GM12865 (cell line): ENCODE results near the gene PRR5L.

Source experiments
- DNase-seq: peaks from one replicate; pipeline ENCODE4 v3.0.0; 2010; ENCODE audit warnings: low read depth
- H3K4me3 ChIP-seq: 2 replicates; pipeline ENCODE4 v1.5.1; 2011; ENCODE audit warnings: mild to moderate bottlenecking, low read depth, low read length, control low read depth
- TF ChIP-seq, protein P1 (sequence below): IDR thresholded peaks from 2 replicates; pipeline ENCODE4 v1.5.1; 2011; ENCODE audit warnings: low read length, control low read depth, low read depth, inconsistent platforms; ENCODE audit not compliant: insufficient read depth; ENCODE audit errors: missing control alignments

PRR5L gene

DNA sequence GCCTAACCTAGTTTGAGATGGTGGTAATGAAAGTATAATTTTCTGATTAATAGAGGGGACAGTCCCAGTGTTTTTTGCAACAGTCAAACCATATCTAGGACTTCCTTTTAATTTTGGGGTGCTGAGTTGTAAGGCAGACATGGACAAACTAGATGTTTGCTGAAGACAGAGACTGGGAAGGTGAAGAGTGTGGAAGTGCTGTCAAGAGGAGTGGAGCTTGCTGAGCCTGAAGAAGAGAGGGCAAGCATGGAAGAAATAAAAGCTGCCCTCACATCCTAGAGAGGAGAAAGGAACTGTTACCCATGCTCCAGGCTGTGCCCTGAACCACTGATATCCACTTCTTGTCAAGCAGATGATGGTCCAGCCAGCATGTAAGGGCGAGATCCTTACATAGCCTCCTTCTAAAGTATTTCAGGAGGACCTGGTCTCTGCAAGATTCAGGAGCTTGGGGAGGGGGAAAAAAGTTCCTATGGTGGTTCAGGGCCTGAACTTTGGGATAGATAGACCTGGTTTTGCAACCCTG lies 51.4 kb downstream of the PRR5L start:
- H3K4me3 ChIP-seq, result no peak overlapping the region
- DNase-seq, result no peak
- TF ChIP-seq, protein P1, sequence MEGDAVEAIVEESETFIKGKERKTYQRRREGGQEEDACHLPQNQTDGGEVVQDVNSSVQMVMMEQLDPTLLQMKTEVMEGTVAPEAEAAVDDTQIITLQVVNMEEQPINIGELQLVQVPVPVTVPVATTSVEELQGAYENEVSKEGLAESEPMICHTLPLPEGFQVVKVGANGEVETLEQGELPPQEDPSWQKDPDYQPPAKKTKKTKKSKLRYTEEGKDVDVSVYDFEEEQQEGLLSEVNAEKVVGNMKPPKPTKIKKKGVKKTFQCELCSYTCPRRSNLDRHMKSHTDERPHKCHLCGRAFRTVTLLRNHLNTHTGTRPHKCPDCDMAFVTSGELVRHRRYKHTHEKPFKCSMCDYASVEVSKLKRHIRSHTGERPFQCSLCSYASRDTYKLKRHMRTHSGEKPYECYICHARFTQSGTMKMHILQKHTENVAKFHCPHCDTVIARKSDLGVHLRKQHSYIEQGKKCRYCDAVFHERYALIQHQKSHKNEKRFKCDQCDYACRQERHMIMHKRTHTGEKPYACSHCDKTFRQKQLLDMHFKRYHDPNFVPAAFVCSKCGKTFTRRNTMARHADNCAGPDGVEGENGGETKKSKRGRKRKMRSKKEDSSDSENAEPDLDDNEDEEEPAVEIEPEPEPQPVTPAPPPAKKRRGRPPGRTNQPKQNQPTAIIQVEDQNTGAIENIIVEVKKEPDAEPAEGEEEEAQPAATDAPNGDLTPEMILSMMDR, result no peak

DNA sequence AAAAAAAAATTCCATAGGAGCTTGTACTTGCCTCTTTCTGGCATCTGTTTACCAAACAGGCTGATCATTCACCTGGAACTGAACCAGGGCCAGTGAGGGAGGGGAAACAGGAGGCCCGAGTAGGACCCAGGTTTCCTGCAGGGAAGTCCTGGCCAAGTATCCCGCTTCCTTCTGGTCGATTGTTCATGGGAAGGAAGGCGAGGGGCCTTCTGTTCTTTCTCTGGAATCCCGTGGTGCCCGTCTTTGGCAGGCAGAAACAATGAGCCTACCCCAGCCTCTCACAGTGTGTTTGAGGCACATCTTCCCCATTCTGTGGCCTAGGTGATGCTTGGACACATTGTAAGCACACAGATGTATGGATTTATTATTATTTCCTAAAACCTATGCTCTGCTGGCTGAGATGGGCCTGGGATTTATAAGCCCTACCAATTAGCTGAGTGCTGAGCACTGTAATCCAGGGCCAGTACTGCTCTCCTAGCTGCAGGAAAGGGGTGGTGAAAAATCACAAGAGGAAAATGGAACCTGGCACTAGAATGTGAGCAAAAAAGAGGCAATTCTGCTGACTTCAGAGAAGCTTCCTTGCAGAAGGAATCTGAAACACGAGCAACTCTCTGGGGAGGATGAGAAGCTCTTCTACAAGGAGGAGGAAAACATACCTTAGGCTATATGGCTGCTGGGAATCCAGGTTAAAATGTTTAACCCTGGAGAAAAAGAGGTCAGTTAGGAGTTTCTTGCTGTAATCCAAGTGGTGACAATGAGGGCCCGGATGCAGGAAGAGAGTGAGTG lies 53.5 kb downstream of the PRR5L start:
- H3K4me3 ChIP-seq, result no peak overlapping the region
- DNase-seq, result no peak
- TF ChIP-seq, protein P1, result no peak

GRCh38 chr11:36350137-36350513 lies 54.0 kb downstream of the PRR5L start:
- TF ChIP-seq, protein P1, result no peak
- DNase-seq, result no peak
- H3K4me3 ChIP-seq, result no peak overlapping the region

DNA sequence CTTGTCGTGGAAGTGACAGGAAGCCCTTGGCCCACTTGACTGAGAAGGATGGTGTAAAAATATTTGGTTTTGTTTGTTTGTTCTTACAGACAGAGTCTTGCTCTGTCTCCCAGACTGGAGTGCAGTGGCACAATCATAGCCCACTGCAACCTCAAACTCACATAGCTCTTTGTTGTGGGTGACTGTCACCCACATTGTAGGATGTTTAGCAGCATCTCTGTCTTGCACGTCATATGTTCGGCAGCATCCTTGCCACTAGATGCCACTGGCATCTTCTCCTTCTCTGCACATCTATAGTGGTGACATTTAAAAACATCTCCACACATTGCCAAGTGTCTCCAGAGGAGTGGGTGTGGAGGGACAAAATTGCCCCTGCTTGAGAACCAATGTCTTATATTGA lies 56.8 kb downstream of the PRR5L start:
- TF ChIP-seq, protein P1, result no peak
- no peak overlapping the region for H3K4me3 ChIP-seq
- DNase-seq, result no peak

GRCh38 chr11:36354221-36355003 lies 58.3 kb downstream of the PRR5L start:
- H3K4me3 ChIP-seq, result no peak overlapping the region
- peak; percentile 68 for DNase-seq
- TF ChIP-seq, protein P1, result no peak

- no peak overlapping the region for H3K4me3 ChIP-seq
- TF ChIP-seq, protein P1, result no peak
- DNase-seq, result peak; percentile 70
These were observed 60.1 kb downstream of the PRR5L start for GRCh38 chr11:36356201-36356600.
